CD4-positive, alpha-beta T cell treated with Interleukin-4 for 4 hours (primary cell): ENCODE data around the gene PRRT4.

Experiments used
- DNase-seq: peaks from one replicate; pipeline ENCODE4 v3.0.0-alpha.2; 2020

Gene PRRT4

DNA sequence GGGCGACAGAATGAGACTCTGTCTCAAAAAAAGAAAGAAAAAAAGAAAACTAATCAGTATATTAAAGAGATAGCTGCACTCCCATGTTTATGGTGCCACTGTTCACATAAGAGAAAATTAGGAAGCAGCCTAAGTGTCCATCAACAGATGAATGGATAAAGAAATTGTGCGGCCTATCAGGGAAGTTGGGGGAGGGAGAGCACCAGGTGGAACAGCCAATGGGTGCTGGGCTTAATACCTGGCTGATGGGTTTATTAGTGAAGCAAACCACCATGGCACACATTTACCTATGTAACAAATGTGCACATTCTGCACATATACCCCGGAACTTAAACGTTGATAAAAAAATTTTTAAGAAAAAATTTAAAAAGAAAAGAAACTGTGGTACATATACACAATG lies 9.0 kb upstream of the PRRT4 start:
- DNase-seq, result no peak

- DNase-seq, result no peak
Observed at GRCh38 chr7:128366986-128367385, 5.5 kb upstream of the PRRT4 start.

- DNase-seq, result no peak
Observed at GRCh38 chr7:128366300-128366699, 4.8 kb upstream of the PRRT4 start.

DNA sequence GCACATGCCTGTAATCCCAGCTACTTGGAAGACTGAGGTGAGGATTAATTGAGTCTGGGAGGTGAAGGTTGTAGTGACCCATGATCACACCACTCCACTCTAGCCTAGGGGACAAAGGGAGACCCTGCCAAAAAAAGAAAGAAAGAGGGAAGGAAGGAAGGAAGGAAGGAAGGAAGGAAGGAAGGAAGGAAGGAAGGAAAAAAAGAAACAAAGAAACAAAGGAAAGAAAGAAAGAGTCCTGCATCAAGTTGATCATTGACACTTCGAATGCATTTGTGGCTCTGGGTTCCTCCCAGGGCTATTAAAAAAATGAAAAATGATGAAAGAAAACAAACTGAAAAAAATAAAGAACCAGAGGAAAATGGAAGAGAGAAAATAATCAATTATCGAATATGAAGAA lies 3.9 kb upstream of the PRRT4 start:
- DNase-seq, result no peak

DNA sequence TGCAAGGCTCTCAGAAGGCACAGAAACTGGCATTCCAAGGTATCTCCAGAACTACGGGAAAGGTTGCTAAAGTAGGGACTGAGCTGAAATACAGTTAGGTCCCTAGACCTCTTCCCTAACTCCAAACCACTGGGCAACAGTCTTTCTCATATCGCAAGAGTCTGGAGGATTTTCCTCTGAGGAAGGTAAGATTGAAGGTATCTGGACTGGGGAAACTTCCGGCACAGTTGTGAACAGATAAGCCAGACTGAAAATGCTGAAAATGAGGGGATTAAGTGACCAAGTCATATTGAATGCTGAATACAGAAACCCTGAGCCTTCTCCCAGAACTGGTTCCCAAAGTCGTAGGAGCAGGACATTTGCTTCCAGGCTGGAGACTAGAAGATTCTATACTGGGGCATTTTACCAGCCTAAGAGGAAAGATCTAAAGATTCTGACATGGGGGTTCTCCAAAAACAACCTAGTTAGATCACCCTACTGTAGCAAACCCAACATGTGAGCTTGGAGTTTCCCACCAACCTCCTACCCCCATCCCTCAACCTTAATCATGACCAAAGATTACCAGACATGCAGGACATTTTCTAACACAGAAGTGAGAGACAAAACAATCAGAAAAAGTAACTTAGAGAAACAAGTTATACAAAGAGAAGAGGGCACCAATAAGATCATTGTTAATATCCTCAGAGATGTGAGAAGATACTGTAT lies 2.8 kb upstream of the PRRT4 start:
- no peak for DNase-seq

DNA sequence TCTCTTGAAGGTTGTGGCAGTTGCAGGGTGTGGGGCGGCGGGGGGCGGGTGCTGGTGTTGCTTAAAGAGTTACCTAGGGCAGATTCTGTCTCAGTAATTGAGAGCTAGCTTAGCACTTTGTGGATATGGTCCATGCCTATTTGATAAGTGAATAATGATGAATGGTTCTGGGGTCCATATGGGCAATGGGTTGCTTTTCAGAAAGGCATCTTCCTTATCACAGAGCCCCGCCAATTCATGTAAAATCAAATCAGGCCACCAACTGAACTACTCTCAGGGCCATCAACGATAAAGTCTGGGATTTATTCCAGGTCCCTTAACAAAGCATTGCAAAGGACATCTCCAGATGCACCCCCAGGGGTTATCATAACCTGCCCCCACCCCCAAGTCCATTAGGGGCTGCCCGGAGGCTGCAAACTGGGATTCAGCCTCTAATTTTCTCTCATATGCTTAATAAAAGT lies 1.8 kb upstream of the PRRT4 start:
- no peak for DNase-seq

DNA sequence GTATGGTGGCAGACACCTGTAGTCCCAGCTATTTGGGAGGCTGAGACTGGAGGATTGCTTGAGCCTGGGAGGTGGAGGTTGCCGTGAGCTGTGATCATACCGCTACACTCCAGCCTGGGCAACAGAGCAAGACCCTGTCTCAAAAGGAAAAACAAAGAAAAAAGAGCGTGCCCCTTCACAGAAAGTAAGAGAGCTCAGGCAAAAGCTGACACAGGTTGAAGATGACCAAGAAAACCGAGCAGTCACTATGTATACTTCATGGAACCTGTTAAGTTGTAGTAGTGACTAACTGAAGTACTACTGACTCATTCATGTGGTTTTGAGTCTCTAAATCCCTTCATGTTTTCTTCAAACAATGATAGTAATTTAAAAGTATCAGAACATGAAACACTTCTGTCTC lies 1.2 kb upstream of the PRRT4 start:
- no peak for DNase-seq

DNA sequence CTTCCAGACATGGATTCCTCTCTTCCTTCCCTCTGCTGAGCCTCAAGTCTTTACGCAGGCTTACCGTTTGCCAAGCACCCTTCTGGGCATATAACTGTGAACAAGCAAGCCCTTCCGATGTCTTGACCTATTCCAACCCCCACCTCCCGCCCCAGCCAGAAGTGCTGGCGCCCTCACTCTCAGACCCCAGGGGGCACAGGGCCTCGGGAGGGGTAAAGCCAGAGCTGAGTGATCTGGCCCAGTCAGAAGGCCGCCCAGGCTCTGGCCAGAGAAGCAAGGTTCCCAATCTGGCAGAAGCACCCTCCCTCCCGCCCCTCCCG lies 1.2 kb downstream of the PRRT4 start:
- no peak for DNase-seq

DNA sequence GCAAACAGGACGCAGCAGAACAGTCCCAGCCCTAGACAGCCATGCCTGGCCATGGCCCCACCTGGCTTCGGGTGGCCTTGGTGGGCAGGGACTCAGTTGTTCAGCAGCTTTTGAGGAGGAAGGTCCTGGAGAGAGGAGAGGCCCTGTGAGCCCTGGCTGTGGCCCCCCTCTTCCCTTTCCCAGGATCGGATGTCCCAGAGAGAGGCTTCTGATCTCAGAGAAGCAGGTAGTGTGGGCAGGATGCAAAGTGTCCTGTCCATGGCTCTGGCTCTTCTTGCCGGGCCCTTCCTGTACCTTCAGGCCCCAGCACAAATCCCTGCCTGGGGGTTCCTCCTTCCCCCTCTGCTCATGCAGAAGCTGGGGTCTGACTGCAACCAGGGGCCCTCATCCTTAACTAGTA lies 1.6 kb downstream of the PRRT4 start:
- no peak for DNase-seq

DNA sequence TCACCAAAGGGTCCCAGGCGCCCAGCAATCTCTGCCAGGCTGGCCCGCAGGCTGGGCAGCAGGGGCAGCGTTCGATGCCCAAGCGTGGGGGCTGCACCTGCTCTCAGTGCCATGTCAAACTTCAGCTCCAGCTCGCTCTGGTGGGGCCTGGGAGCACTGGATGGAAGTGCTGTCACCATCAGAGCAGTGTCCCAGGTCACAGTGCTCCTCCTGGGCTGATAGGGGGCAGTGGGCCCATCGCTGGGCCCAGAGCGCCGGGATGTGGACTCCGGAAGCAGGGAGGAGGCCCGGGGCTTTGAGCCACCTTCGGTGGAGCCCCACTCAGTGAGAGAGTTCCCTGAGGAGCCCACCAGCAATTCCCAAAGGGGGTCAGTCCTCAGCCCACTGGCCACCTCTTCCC lies 2.2 kb downstream of the PRRT4 start:
- no peak for DNase-seq

GRCh38 chr7:128358233-128358632 lies 3.3 kb downstream of the PRRT4 start:
- DNase-seq, result no peak

DNA sequence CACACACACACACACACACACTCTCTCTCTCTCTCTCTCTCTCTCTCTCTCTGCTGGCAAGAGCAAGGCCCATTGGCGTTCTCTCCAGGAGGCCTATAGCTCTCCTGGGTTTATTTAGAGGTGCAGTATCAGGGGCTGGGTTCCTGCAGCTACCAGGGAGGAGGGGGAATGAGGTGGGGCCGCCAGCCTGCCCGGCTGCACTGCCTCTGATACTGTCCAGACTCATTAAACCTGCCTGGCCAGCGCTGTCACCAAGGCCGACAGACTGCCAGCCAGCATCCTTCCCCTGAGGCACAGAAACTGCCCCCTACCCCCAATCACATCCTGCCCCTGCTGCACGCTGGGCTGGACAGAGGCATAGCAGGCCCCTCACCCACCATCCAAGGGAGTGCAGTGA lies 4.3 kb downstream of the PRRT4 start:
- DNase-seq, result no peak

DNA sequence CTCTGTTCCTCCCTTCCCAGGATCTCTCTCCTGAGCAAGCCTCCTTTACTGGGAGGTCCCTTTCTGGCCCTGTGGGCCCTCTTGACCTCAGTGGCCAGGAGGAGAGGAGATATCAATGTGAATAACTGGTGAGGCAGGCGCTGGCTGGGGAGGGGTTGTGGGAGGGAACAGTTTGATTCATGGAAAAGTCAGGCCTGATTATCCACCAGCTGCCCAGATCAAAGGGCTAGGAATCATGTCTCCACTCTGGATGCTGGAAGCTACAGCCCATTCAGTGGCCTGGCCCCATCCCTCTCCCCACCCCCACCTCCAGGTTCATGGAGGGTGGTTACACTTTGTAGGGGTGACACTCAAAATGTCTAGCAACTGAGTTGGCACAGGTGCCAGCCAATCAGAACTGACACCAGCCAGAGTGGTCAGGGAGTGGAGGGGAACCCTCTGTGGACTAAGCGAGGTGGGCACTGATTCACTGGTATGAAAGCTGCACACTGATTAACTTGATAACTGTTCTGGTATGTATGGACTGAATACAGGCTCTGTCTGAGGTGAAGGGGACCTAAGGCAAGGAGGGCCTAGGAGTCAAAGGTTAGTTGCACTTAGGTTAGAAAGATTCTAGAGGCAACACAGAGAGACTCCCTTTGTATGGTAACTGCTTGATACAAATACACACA lies 4.8 kb downstream of the PRRT4 start:
- no peak for DNase-seq

- DNase-seq, result no peak
Observed at GRCh38 chr7:128353610-128354009, 7.9 kb downstream of the PRRT4 start.

DNA sequence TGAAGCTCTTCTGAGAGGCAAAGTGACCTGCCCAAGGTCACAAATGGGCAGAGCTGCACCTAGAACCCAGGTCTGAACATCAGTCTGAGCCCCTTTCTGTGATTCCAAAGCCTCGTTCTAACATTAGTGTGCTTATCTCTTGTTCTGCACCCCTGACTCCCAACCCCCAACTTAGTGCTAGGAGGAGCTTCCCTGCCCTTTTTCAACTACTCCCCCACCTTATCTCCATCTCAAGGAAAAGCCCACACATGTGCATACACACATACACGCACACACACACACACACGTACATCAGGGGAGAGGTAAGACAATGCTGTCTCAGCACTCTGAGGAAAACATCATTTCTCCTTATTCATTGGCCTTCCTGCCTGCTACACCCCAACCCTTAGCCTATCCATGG lies 8.3 kb downstream of the PRRT4 start:
- DNase-seq, result no peak

GRCh38 chr7:128352636-128353035 lies 8.9 kb downstream of the PRRT4 start:
- no peak for DNase-seq

DNA sequence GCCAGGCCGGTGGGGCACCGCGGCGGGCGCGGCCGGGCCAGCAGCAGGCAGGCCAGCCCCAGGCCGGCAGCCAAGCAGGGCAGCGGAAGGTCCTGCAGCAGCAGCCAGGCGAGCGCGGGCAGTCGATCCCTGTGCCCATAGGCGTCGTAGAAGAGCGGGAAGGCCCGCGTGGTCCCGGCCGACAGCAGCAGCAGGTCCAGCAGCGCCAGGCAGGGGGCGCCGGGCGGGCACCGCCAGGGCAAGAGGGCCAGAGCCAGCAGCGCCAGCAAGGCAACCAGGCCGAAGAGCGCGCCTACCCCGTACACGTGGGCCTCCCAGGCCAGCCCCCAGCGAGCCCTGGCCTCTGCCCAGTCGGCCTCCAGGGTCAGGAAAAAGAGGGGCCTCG lies 9.3 kb downstream of the PRRT4 start:
- no peak for DNase-seq

DNA sequence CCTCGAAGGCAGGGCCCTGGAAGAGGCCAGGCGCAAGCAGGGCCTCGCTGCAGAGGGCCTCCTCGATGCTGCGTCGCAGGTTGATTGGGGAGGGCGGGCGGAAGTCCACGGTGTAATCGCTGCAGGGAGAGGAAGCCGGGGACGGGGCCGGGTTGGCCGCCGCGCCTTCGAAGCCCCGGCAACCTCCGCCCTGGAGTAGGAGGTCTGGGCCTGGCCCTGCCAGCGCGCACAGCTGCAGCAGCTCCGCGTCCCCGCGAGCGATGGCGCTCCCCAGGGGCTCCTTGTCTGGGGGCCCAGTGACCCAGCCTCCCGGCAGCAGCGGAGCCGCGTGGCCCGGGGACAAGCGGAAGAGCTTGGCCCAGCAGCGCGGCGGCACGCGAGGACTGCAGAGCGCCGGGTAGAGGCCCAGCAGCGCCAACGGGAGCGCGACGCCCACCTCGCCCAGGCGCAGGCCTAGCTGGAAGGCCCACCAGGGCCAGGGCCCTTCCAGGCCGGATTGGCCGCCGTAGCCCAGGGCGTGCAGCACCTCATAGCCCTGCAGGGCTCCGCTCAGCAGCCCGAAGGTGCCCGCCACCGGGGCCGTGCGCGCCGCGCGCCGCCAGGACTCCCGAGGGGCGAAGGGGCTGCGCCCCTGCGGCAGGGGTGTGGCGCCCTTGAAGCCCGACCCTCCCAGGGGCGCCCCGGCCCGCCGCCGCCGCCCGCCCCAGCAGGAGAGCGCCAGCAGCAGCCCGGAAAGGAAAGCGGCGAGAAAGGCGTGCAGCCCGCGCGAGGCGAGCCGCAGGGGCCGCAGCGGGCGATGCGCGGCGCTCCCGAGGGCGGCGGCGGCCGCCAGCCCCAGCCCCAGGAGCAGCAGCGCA lies 10.0 kb downstream of the PRRT4 start:
- DNase-seq, result no peak

DNA sequence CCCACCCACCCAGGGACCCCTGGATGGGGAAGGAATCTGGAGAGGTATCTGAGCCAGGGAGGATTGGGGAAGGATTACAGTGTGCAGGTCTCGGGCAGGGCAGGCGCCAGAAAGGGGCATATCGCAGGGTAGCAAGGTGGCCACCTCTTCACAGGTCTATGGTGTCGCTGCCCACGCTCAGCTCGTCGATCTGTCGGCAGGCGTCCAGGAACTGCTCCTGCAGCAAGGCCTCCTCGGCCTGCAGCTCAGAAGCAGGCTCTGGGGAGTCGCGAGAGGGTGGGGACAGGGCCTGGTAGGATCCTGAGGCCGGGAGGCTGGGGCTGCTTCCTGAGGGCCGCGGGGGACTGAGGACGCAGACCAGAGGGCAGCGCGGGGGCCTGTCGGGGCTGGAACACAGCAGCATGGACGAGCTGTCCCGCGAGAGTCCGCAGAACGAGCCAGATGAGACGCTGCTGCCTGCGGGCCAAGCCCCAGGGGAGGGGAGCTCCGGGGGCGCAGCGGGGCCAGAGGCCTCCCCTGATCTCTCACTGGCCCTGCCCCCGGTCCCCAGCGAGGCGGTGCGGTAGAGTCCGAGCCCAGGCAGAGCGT lies 10.7 kb downstream of the PRRT4 start:
- DNase-seq, result no peak

- DNase-seq, result no peak
Observed at GRCh38 chr7:128349466-128349825, 12.0 kb downstream of the PRRT4 start.

DNA sequence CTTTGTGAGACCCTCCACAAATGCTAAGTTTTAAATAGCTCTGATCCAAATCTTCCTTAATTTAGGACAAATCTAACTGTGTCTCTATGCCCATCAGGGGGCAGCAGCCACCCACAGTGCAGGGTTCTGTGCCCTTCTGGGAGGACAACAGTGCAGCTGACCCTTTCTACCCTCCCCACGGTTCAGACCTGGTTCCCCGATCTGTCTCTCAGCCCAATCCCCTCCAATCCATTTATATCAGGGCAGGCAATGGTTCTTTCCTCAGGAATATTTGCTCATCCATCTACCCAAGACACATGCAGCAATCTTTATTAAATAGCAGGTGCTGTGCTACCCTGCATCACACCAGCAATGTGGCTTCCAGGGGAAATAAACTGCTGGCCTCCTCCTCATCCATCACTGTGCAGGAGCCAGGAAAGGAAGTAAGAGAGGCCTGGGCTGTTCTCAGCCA lies 13.8 kb downstream of the PRRT4 start:
- DNase-seq, result peak; percentile 23

- DNase-seq, result no peak
Observed at GRCh38 chr7:128344431-128344774, 17.1 kb downstream of the PRRT4 start.

DNA sequence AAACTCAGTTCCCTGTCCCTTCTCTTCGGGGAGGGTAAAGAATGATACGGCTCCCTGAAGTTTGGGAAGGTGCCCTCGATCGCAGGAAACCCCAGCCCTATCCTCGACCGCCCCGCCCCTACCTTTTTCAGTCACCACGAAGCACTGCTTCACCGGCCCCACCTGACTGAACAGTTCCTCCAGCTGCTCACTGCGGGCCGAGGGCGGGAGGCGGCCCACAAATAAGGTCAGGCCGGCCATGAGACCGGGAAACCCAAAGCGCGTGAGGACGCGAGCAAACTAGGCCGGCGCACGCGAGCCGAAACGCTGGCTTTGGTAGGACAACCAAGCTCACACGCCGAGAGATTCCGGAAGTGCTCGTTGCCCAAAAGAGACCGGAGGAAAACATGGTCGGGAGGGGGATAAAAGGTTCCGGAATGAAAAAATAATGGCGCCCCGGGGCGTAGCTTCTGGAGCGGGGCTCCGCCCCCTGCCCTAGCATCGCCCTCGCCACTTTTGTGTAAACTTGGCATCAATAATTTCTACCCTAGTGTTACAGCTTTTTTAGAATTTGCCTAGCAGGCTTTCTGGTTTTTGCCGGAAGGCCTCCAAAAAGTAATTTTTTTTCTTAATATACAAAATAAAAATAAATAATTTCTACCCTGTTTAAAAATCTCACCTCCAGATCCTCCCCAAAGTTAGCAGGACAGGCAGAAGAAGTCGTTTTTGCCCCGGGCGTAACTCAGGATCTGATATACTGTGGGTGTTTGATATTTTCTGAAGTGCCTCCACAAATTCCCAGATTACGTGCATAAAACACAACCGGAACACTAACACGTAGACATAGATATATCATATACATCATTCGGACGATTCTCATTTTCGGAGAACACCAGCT lies 17.7 kb downstream of the PRRT4 start, which contains the start of gene RBM28:
Gene RBM28 (minus strand): TSS at position 355 of the 877 bp plus-strand sequence. CDS start 115 bp downstream, at position 240.
- peak; percentile 87 for DNase-seq
